Effector memory CD8-positive, alpha-beta T cell (primary cell): ENCODE measurements around the gene PRKCE.

Source experiments
- ATAC-seq: fragments of 150-1000 bp; cut with Tn5 transposase; replicated peaks from 2 replicates; pipeline ENCODE4 v1.10.0; 2021; ENCODE audit warnings: mild to moderate bottlenecking, moderate library complexity
- DNase-seq, 3 experiments: peaks; one replicate each; pipeline ENCODE4 v3.0.0; 2021
- H3K27ac Mint-ChIP-seq, 2 donors: one replicate each; pipeline ENCODE4 v1.8.0; 2022; ENCODE audit warnings: mild to moderate bottlenecking in 2 of 2, mixed read lengths in 2 of 2, moderate library complexity in 2 of 2
- H3K27me3 Mint-ChIP-seq, 2 donors: one replicate each; pipeline ENCODE4 v1.8.0; 2022; ENCODE audit warnings: mixed read lengths in 2 of 2
- H3K36me3 Mint-ChIP-seq: one replicate; pipeline ENCODE4 v1.8.0; 2022; ENCODE audit warnings: mild to moderate bottlenecking, moderate library complexity, mixed read lengths; ENCODE audit not compliant: insufficient read depth
- H3K4me1 Mint-ChIP-seq, 2 donors: one replicate each; pipeline ENCODE4 v1.8.0; 2022; ENCODE audit warnings: low read depth in 2 of 2, mixed read lengths in 2 of 2
- H3K4me3 Mint-ChIP-seq, 2 donors: one replicate each; pipeline ENCODE4 v1.8.0; 2022; ENCODE audit warnings: mild to moderate bottlenecking in 2 of 2, mixed read lengths in 2 of 2, moderate library complexity in 2 of 2
- H3K9me3 Mint-ChIP-seq, 2 donors: one replicate each; pipeline ENCODE4 v1.8.0; 2022; ENCODE audit warnings: mixed read lengths in 2 of 2

The PRKCE gene

DNA sequence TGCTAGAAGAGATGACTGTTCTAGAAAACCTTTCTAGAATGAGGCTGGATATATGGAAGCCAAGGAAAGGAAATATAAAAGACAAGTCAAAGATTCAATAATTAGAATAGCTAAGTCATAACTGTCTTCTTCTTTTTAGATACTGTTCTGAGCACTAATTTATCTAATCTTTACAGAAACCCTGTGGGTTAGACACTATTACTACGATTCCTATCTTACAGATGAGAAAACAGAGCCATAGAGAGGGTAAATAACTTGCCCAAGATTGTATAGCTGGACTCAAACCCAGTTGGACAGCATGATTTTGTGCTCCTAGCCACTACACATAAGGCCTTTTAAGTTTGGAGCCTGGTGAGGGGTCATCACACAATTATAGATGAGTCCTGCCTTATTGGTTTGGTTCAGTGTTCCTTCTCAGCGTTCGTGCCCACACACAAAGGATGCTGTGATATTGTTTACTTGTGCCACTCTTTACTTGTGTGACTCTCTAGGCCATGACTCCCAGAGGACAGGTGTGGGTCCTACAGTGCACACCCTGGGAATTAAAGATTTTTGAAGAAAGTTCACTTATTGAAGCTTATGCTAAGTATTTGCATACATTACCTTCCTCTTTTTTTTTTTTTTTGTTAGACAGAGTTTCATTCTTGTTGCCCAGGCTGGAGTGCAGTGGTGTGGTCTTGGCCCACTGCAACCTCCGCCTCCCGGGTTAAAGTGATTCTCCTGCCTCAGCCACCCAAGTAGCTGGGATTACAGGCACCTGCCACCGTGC is 153.7 kb downstream of the PRKCE start:
- no peaks in the 10 kb centered on the region for H3K27me3 Mint-ChIP-seq
- H3K9me3 Mint-ChIP-seq: no peaks in the 10 kb centered on the region
- no peak overlapping the region for H3K4me3 Mint-ChIP-seq
- H3K4me1 Mint-ChIP-seq: peaks cover 9 to 13% of the 10 kb centered on the region in 2 donors
- no peak for DNase-seq
- no peak for ATAC-seq
- no peaks in the 10 kb centered on the region for H3K36me3 Mint-ChIP-seq
- no peak overlapping the region for H3K27ac Mint-ChIP-seq

- Mint-ChIP-seq H3K27ac (no peak overlapping the region), H3K27me3 (no peaks in the 10 kb centered on the region), H3K4me1 (peaks cover 0 to 3% of the 10 kb centered on the region in 2 donors), H3K4me3 (no peak overlapping the region), H3K36me3 (peaks cover 4% of the 10 kb centered on the region), H3K9me3 (no peaks in the 10 kb centered on the region)
- DNase-seq: no peak
- no peak for ATAC-seq
Observed at GRCh38 chr2:45806563-45807358, 155.3 kb downstream of the PRKCE start.

GRCh38 chr2:45808294-45808800 is 156.9 kb downstream of the PRKCE start:
- ATAC-seq (no peak), DNase-seq (no peak)
- no peaks in the 10 kb centered on the region for H3K27me3 Mint-ChIP-seq
- no peak overlapping the region for H3K27ac Mint-ChIP-seq
- no peak overlapping the region for H3K4me3 Mint-ChIP-seq
- H3K4me1 Mint-ChIP-seq: peaks cover 0 to 7% of the 10 kb centered on the region in 2 donors
- H3K36me3 Mint-ChIP-seq: peaks cover 4% of the 10 kb centered on the region
- no peaks in the 10 kb centered on the region for H3K9me3 Mint-ChIP-seq

DNA sequence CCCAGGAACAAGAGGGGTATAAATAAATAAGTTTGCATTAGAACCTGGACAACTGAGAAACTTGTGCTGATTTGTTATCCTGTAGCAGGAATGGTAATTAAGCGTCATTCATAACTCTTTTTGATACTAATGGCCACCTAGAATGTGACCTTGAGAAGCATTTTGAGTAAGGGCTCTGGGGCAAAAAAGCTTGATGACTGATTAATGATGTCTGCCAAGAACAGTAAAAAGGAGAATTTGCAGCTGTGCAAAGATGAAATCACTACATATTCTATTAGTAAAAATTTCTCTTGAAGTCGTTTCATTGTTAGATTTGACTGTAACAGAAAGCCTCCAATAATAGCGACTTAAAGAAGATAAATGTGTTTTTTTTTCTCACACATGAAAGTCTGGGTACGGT is 157.7 kb downstream of the PRKCE start:
- Mint-ChIP-seq H3K4me3 (no peak overlapping the region), H3K4me1 (peaks cover 0 to 9% of the 10 kb centered on the region in 2 donors), H3K9me3 (no peaks in the 10 kb centered on the region), H3K27me3 (no peaks in the 10 kb centered on the region), H3K27ac (no peak overlapping the region), H3K36me3 (peaks cover 4% of the 10 kb centered on the region)
- DNase-seq (no peak), ATAC-seq (no peak)

DNA sequence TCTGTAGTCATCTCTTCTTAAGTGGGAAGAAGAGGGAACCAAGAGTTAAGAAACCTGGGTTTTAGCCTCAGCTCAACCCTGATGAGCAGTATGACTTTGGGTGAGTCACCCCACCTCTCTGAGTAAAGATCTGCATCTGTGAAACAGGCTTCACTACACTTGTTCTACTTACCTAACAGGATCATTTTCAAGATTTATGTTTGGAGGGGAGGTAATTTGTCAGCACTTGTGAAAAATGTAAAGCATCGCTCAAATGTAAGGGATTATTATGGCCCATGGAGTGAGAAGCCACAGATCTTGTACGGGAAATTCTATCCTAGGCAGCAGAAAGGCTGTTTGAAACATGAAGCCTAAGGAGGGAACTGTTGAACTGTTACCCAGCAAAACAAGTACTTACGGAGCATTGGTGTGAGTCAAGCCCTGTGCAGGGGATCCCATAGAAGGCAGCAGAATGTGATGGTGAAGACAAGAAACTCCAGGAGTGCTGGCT is 160.6 kb downstream of the PRKCE start:
- Mint-ChIP-seq H3K4me3 (no peak overlapping the region), H3K4me1 (peaks cover 0 to 12% of the 10 kb centered on the region in 2 donors), H3K27ac (no peak overlapping the region), H3K36me3 (peaks cover 7% of the 10 kb centered on the region), H3K9me3 (no peaks in the 10 kb centered on the region), H3K27me3 (no peaks in the 10 kb centered on the region)
- DNase-seq: no peak
- ATAC-seq: no peak

- DNase-seq (no peak), ATAC-seq (no peak)
- Mint-ChIP-seq H3K4me3 (no peak overlapping the region), H3K27me3 (no peaks in the 10 kb centered on the region), H3K36me3 (peaks cover 7% of the 10 kb centered on the region), H3K27ac (peak overlapping the region in 1 of 2 donors; percentile 49), H3K9me3 (no peaks in the 10 kb centered on the region), H3K4me1 (peaks cover 0 to 9% of the 10 kb centered on the region in 2 donors)
Observed at GRCh38 chr2:45813003-45813941, 161.8 kb downstream of the PRKCE start.

- Mint-ChIP-seq H3K4me1 (peaks cover 4 to 9% of the 10 kb centered on the region in 2 donors), H3K4me3 (no peak overlapping the region), H3K27me3 (no peaks in the 10 kb centered on the region), H3K36me3 (peaks cover 7% of the 10 kb centered on the region), H3K27ac (peak overlapping the region in 1 of 2 donors; percentile 23), H3K9me3 (no peaks in the 10 kb centered on the region)
- DNase-seq (no peak), ATAC-seq (no peak)
Observed at GRCh38 chr2:45814488-45814887, 163.0 kb downstream of the PRKCE start.

DNA sequence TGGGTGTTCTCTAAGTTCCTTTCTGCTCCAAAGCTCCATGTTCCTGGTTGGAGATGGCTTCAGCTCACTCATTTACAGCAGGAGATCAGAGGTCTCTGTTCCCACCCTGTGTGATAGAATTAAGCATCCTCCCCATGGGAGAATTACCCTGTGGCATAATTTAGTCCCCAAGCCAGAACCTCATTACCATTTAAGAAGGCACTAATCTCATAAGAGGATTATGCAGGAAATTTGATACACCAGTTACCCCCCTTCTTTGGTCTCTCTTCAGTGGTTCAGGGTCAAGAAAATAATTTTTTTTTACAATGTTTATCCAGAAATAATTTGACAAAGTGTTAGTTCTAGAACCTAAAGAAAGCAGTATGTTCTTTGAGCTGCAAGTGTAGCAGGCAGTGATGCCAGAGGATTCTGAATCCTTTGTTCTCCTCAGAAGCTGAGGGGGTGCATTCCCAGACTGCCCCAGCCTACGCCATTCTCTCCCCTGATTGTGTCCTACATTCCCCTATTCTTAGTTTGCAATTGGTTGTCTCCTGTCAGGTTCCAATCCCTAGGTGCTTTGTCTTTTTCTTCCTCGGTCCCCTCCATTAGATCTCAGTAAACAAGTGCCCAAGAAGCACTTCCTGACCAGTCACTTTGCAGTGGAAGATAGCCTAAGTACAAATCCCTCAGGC is 163.6 kb downstream of the PRKCE start:
- no peak for ATAC-seq
- Mint-ChIP-seq H3K4me1 (peaks cover 4 to 10% of the 10 kb centered on the region in 2 donors), H3K4me3 (no peak overlapping the region), H3K36me3 (peaks cover 7% of the 10 kb centered on the region), H3K27ac (no peak overlapping the region), H3K9me3 (no peaks in the 10 kb centered on the region), H3K27me3 (no peaks in the 10 kb centered on the region)
- no peak for DNase-seq

DNA sequence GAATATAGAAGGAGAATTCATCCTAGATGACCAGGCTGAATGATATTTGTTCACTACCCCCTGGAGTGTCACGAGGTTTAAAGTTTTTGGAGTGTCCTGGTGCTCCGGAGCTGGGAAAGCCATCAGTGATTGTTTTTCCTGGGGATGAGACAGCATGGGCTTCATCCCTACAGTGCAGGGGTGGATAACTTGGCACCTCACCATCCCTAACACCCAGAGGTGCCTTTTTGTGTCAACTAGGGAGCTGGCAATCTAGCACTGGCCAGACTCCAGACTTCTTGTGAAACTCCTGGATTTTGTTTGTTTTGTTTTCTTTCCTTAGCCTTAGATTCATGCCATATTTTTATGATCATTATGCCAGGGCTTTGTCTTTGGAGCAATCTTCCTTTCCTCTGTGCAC is 164.8 kb downstream of the PRKCE start:
- H3K4me3 Mint-ChIP-seq: no peak overlapping the region
- H3K9me3 Mint-ChIP-seq: no peaks in the 10 kb centered on the region
- no peak for DNase-seq
- no peak for ATAC-seq
- no peak overlapping the region for H3K27ac Mint-ChIP-seq
- peaks cover 3% of the 10 kb centered on the region for H3K36me3 Mint-ChIP-seq
- no peaks in the 10 kb centered on the region for H3K27me3 Mint-ChIP-seq
- peaks cover 4 to 14% of the 10 kb centered on the region in 2 donors for H3K4me1 Mint-ChIP-seq

DNA sequence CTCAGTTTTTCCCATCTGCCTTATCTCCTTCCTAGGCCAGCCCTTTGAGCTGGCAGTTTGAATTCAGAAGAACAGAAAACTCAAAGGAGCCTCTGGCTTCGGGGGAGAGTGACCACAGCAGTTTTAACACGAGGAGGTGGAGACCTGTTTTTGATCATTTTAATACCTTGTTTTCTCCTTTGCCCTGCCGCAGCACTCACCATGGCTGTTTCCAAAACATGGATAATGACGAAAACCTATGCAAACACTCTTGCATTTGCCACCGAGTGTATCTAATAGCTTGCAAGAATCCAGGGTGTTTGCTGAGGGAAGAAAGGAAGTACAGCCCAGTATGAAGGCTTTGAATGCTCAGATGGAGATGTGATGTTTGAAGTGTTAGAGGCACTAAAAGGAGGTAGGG is 167.1 kb downstream of the PRKCE start:
- ATAC-seq (no peak), DNase-seq (no peak)
- H3K9me3 Mint-ChIP-seq: no peaks in the 10 kb centered on the region
- H3K27me3 Mint-ChIP-seq: no peaks in the 10 kb centered on the region
- no peak overlapping the region for H3K27ac Mint-ChIP-seq
- peaks cover 3% of the 10 kb centered on the region for H3K36me3 Mint-ChIP-seq
- H3K4me3 Mint-ChIP-seq: no peak overlapping the region
- H3K4me1 Mint-ChIP-seq: peaks cover 8 to 14% of the 10 kb centered on the region in 2 donors

DNA sequence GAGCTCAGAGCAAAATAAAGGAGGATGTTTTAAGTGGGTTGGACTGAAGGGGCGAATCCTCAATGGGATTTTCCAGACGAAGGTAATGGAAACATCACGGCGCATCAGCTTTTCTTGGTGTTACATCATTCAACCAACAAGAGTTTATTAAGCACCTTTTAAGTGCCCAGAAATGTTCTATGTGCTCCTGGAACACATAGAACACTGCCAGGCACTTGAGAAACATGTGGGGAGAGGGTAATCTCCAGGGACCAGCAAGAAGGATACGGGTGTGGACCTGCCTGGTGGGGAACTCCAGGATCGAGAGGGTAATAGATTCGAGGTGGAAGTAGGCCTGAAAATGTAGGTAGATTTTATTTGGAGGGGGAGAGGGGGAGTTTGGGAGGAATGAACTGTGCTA is 168.6 kb downstream of the PRKCE start:
- Mint-ChIP-seq H3K27ac (no peak overlapping the region), H3K27me3 (no peaks in the 10 kb centered on the region), H3K36me3 (peaks cover 3% of the 10 kb centered on the region), H3K9me3 (no peaks in the 10 kb centered on the region), H3K4me1 (peaks cover 13 to 25% of the 10 kb centered on the region in 2 donors), H3K4me3 (no peak overlapping the region)
- ATAC-seq (no peak), DNase-seq (no peak)

GRCh38 chr2:45821558-45822271 is 170.2 kb downstream of the PRKCE start:
- peak overlapping the region in 1 of 2 donors; percentile 7 for H3K27ac Mint-ChIP-seq
- H3K4me1 Mint-ChIP-seq: peaks cover 18 to 24% of the 10 kb centered on the region in 2 donors
- no peaks in the 10 kb centered on the region for H3K9me3 Mint-ChIP-seq
- no peak overlapping the region for H3K4me3 Mint-ChIP-seq
- ATAC-seq (no peak), DNase-seq (no peak)
- no peaks in the 10 kb centered on the region for H3K27me3 Mint-ChIP-seq
- H3K36me3 Mint-ChIP-seq: no peaks in the 10 kb centered on the region
